Hematopoietic multipotent progenitor cell treated with erythropoietin and hydrocortisone succinate and interleukin-3 and kit ligand, for 8 days (in vitro differentiated cells): Measurements from ENCODE around the gene HAGH.

Experiments
- DNase-seq: peaks from one replicate; pipeline ENCODE4 v3.0.0-alpha.2; 2015

HAGH gene

DNA sequence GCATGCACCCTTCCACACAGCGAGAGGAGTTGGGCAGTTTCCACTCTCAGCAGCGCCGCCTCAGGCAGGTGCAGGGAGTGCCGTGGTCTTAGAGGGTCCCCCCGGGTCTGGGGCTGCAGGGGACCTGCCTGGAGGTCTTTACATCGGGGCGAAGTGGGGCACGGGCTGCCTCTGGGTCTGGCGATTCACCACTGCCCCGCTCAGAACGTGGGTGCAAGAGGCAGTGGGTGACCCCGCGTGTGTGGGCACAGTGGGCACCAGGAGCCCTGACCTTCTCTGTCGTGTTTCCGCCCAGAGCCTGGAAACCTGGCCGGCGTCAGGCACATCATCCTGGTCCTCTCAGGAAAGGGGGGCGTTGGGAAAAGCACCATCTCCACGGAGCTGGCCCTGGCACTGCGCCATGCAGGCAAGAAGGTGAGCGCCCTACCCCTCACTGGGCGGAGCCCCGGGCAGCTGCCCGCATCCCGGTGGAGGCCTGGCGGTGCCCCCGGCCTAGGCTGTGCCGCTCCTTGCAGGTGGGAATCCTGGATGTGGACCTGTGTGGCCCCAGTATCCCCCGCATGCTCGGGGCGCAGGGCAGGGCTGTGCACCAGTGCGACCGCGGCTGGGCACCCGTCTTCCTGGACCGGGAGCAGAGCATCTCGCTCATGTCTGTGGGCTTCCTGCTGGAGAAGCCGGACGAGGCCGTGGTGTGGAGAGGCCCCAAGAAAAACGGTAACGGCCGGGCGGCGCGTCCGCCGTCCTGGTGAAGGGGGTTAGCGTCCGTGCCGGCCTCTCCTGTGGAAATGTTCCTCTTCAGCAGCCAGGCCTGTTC, 40.2 kb downstream of the HAGH start:
- no peak for DNase-seq

DNA sequence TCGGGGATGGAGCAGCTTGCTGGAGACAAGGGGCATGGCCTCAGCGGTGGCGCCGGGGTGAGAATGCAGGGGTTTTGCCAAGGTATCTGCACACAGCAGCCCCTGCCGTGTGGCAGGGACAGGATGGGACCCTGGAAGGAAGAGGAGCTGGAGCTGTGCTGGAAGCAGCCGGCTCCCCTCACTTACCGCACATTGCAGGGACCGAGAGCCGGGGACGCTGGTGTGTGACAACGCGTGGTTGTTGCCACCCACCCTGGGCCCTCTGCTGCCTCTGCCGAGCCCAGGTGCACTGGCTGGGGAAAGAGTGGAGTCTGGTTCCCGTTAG, 40.8 kb downstream of the HAGH start:
- no peak for DNase-seq

DNA sequence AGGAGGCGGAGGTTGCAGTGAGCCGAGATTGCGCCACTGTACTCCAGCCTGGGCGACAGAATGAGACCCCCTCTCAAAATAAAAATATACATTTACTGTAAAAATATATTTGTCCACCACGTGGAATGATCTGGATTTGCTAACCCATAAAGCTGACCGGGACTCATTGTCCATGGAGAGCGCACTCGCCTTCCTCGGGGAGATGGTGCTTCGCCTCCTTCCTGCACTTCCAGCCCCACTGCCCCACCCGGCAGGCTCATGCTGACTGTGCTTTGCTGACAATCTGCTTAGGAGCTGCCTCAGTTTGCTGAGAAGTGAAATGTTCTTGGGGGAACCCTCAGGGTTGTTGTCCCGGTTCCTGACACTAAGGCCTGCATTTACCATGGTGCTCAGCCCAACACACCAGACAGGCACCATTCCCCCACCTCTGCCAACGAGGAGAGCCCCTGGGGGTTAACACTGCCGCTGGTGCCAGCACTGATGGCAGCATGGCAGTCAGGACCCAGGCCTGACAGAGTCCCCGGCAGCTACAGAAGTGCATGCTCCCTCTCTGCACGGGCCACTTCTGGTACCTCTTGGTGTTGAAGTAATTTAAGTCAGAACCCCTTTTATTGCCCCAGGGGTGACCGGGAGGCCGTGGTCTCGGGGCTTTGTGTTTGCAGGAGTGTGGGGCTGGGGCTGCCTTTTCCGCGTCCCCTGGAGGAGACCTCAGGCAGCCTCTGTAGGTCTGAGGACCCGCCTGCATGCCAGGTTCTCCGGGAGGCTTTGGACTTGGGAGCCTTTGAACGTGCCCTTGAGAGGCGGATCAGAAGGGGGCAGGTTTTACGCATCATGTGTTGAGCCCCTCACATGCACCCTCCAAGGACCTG, 41.4 kb downstream of the HAGH start:
- no peak for DNase-seq

DNA sequence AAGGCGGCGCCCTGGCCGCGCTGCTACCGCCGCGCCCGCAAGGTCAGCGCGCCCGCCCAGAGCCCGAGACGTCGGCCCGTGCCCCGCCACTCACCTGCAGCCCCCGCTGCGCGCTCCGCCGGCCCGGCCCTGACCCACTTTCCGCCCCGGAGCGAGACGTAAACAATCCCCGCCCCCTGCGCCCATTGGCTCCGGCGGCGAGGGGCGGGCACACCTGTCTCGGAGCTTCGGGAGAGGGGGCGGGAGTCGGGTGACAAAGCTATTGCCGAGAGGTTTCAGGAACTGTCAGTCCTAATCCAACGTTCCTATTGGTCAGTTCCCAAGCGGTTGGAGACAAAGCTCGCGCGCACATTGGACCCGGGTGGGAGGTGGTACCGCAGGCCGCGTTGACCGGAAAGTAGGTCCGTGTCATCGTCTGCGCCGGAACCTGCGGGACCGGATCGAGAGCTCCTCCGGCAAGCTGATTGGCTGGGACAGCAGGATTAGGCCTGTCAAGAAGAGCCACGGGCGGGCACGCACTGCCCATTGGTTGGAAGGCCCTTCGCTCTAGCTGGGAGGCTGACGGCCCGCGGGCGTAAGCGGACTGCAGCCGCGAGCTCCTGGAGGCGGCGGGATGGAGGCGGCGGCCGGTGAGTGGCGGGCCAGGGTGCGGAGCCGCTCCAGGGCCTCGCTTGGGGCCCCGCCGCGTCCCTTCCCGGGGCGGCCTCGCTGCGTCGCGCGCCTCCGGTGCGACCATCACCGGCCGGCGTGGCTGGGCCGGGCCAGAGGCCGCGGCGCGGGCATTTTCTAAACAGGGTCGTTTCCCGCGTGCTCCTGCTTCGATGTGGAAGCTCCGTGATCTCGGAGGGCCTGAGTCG, 44.0 kb downstream of the HAGH start, which contains the start of the genes NUBP2 and SPSB3:
NUBP2 (plus strand) TSS at position 553 of the 857 bp plus-strand sequence; CDS start at position 614, 61 bp downstream.
SPSB3 (minus strand) TSS at position 164 of the 857 bp plus-strand sequence. CDS start 1,088 bp downstream, outside the sequence.
- peak; percentile 100 for DNase-seq

DNA sequence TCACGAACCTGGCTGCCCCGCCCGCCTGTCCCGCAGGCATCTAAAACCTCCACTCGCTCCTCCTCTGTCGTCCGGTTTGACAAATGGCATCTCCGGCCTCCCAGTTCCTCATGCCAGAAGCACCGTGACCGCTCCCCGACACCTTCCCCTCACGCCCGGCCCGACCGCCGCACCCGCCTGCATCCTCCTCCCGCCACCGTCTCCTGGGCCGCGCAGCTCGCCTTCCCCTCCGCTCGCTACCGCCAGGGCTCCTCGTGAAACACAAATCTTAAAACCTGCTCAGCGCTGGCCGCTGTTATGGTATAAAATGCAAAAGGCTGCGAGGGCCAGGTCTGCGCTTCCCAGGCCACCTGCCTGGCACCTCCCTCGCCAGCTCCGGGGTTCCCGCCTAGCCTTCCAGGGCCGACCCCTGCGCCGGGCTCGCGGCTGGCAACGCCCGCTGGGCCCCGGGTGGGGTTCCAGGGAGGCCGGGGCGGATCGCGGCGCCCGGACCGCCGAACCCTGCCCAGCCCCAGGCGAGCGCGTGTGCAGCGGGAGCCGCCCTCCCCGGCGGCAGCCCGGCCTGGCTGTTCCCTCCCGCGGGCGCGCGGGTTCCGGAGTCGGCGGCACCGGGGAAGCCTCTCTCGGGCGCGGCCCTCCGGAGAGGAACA, 44.7 kb downstream of the HAGH start:
- peak; percentile 23 for DNase-seq

DNA sequence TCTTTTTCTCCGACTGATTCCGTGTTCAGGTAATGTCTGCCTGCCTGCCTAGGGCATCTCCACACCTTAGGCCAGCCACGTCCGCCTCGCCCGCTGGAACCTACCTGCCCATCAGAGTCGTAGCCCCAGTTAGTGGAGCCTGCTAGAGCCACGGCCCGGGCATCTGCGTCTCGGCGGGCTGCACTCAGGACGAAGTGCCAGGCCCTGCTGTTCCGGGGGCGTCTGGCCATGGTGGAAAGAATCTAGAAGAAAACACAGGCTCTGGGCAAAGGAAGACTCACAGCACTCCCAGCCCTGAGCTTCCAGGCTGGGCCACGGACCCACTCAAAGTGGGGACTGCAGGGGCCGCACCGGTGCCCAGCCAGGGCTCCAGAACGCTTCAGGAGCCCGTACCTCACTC, 45.4 kb downstream of the HAGH start:
- DNase-seq = no peak

DNA sequence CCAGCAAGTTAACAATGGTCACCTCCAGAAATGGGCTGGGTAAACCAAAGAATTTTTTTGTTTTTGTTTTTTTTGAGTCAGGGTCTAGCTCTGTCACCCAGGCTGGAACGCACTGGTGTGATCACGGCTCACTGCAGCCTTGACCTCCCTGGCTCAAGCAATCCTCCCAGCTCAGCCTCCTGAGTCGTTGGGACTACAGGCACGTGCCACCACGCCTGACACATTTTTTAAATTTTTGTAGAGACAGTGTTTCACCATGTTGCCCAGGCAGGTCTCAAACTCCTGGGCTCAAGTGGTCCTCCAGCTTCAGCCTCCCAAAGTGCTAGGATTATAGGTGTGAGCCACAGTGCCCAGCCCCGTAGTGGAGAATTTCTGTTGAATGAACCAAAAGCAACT, 46.0 kb downstream of the HAGH start:
- DNase-seq = no peak

DNA sequence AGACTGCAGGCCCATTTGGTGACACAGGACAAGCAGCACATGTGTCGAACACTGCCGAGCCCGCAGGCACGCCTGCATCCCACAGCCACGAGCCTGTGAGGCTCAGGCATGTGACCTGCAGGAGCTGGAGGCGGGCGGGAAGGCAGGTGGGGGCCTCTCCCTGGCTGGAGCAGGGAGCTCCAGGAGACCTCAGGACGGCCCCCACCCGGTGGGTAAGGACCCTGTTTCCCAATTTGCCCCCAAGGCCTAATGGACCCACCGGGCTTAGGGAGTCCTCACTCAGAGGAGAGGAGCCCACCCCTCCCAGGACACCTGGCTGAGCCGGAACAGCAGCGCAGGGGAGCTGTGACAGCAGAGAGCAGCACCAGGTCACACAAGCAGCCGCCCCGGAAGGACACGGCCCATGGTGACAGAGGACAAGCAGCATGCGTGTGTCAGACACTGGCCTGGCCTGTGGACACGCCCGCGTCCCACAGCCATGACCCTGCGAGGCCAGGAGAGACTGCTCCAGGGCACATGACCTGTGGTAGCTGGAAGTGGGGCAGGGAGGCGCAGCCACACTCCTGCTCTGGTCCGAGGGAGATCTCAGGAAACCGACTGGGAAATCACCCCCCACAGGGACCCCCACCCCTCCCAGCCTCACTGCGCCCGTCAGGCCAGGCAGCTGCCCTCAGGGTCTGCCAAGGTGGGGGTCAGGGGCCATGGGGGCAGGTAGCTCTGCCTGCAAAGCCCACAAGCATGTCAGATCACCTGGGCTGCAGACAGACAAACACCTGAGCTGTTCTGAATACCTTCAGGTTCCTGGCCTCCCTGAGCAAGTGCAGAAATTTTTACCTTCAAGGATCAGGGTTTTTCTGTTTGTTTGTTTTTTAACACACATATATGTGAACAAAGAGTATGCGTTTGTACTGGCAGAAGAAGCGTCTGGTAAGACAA, 46.6 kb downstream of the HAGH start:
- DNase-seq = no peak

DNA sequence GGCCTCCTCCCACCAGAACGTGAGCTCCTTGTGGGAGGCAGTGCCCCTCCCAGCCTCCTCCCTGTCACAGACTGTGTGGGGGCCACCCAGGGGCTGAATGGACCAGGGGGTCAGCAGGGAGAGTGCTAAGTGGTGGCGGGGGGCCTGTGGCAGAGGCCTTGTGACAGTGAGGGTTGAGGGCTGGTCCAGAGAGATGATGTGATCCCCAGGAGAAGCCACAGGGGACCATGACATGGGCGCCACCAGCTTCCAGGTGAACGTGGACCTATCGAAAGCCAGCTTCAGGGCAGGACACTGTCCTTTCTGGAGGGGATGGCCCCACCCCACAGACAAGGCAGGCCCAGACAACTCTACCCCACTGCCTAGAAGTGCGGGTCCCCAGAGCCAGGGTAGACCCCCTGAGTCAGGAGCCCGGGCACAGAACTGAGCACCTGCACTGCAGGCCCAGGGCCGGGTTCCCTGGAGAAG, 47.4 kb downstream of the HAGH start:
- DNase-seq = no peak

DNA sequence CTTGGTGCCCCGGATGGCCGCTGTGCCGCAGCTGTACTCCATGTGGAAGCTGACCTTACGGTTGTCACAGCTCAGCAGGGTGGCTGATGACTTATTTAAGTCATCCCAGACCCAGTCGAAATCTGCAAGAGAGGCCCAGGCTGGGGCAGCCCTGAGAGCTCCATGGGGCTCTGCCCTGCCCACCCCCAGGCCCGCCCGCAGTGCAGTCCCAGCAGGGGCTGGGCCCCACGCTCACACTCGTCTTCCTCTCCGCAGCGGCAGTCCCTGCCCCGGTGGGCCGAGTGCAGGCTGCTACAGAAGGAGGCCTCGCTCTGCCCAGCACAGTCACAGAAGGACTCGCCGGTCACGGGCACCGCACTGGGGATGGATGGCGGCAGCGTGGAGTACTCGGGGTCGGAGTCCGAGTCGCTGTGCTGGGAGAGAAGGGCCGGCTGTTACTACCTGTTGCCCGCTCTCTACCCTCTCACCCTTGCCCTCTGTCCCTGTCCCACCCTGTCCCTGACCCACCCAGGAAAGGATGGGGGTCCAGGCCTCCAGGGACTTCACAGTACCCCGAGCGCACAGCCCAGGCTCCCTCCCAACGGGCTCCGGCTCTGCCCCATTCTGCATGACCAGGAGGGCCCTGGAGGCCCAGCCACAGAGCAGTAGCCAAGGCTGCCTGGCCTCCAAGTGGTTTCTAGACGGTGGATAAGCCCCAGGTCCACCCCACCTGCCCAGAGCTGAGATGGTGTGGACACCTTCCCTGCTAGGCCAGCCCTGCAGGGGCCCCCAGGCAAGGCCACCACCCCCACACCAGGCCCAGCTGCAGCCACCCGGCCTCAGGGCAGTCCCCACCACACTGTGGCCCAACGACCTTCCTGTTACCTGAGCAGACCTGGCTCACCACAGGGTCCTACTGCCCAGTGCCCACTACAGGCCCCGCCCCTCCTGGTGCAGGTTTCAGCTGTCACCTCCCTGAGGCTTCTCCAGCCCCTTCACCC, 48.1 kb downstream of the HAGH start:
- DNase-seq = no peak

DNA sequence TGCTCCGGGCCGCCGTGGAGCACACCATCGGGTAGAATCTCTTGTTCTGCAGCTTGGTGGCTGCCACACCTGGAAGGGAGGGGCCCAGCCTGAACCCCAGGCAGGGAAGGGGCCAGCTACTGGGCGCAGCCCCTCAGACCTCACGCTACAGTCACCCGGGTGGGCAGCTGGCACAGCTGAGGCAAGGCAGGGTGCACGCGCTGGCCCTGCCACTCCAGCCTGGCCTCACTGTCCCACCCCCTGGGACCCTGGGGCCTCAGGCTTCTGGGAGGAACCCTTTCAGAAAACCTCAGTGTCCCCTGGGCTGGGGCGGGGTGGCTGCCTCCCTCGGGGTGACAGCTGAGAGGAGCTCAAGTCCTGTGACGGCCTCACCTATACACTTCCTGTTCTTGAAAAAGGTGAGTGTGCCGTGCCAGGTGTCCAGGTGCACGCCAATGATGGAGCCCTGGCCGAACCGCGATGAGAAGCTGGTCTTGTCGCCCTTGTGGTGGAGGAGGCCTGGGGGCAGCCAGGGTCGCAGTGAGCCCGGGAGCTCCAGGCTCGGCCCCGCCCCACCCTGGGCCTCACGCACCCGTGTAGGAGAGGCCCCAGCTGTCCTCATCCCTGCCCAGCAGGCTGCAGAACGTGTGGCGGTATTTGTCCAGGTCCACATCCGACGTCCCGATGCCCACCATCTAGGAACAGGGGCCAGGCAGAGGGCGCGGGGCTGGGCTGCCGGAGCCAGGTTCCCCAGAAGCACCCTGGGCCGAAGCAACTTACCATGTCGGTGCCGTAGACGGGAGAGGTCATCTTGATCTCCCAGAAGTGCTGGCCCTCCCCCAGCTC, 49.0 kb downstream of the HAGH start:
- DNase-seq = no peak

DNA sequence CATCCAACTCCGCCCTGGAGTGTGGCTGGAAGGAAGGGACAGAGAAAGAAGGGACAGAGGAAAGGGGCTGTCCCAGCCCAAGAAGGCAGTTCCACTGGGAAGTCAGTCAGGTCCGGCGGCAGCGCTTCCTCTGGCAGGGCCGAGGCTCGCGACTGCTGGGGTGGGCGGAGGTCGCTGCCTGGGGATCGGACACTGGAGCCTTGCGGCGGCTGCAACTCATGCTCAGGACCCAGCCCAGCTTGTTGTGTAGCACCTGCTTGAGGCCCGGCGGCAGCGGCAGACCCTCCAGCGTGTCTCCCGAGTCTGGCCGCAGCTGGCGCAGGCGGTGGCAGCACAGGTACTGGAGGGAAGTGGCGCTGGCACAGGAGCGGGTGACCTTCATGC, 49.6 kb downstream of the HAGH start:
- DNase-seq = no peak

DNA sequence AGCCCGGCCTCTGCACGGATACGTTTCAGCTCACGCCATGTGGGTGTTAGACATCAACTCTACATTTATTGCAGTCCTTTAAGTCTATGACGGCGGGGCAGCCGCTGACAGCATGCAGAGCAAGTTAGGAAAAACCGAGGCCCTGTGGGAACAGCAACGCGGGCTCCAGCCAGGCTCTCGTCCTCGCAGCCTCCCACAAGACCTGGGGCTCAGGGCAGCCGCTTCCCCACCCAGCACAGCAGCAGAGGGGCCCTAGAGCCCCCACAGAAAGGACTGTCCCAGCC, 50.0 kb downstream of the HAGH start:
- DNase-seq = no peak

DNA sequence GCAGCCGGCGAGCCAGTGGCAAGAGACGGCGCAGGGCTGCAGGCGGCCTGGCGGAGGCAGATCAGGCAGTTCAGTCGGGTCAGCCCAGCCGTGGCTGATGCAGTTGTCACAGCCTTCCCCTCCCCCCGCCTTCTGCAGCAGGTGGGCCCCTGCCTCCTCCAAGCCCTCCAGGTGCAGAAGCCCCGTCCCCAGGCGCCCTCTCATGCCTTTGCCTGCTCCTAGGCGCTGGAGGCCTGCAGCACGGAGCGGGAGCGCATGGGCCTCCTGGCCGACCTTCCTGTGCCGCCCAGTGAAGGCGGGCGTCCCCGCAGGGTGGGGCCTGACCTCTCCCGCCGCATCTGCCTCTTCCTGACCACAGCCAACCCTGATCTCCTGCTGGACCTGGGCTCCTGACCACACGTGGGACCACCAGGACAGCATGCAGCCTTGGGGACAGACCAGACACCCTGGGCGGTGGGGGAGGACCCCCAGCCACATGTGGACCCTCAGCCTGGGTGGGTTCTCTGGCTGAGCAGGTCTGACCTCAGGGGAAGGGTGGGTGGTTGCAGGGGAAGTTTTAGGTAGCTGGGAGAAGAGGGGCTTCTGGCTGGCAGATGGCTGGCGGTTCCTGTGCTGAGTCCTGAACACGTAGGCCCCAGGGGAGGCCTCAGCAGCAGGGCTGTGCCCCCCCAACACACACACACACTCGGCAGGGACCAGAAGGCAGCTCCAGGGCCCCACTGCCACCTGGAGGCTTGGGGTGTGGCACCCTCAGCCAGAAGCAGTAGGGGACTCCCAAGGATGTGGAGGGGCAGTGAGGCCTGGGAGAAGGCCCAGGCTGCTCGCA, 50.6 kb downstream of the HAGH start:
- DNase-seq = no peak

DNA sequence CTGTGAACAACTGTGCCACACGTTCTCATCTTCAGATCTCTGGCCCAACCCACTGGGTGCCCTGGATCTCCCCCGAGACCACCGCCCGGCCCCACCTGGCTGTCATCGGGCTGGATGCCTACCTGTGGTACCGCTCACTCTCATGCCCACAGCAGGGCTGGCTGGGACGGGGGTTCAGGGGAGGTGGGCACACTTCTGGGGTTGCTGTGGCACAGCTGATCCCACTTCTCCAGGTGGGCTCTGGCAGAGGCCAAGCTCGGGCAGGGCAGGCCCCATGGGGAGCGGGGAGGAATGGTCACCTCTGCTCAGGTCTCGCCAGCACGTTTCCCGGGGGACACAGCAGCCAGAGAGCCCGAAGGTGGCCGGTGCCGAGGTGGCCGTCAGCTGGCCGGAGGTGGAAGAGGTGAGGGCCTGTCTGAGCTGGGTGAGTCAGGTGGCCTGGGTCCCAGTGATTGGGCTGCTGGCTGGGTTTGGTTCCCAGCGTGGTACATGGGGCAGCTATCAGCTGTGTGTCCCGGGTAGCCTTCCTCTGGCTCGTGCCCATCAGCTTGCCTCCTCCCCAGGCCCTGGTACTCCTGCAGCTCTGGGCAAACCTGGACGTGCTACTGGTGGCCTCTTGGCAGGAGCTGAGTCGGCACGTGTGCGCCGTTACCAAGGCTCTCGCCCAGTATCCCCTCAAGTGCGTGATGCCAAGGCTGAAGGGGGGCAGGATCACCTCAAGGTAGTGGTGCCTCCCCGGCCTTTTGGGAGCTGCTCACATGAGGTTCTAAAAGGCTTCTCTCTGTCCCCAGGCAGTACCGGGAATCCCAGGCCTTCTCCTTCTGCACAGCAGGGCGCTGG, 51.4 kb downstream of the HAGH start:
- DNase-seq = no peak

DNA sequence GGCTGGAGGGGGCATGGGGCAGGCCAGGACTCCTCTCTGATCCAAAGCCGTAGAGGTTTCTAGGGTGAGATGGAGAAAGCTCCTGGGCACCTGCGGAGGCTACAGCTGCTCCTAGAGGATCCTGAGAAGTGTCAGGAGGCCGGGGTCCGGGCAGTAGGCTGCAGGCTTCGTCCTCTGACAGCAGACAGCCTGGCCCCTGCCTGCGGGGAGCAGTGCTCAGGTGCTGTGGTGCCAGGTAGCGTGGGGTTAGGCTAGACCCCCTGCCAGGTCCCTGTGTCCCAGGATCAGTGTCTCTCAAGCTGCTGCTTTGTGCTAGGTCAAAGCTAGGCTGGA, 52.2 kb downstream of the HAGH start:
- no peak for DNase-seq

DNA sequence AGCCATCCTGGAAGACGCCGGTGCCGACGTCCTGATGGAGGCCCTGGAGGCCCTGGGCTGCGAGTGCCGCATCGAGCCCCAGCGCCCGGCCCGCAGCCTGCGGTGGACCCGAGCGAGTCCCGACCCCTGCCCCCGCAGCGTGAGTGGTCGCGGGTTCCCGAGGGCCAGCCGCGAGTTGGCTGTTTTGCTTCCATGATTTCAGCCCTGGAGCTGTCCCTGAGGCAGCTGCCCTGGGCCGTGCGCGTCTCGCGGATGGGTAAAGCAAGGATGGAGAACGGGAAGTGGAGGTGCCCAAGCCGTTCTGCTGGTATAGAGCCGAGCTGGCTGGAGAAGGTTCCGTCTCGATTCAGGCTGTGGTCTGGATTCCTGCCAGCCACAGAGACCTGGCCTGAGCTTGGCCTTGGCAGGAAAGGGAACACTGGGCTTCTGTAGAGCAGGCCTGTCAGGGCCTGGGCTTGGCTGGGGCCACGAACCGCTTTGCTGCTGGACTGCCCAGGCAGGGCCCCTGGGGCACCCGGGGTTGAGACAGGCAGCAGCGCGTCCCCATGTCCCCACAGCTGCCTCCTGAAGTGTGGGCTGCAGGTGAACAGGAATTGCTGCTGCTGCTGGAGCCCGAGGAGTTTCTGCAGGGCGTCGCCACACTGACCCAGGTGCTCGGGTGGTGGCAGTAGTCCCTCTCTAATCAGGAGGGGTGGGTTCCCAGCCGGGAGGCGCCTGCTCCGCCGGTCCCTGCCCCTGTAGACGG, 52.8 kb downstream of the HAGH start:
- peak; percentile 60 for DNase-seq
